ENCODE measurements around the gene ATG9B.
"Not testable (repeated sequence)": the region's sequence is repeated elsewhere in the genome, so short reads cannot be mapped to it uniquely, and the experiment has no call there.

ATG9B gene

GRCh38 chr7:151015967-151016366 lies 8.3 kb downstream of the ATG9B start:
- DNase-seq, result no peak

- no peak for DNase-seq
Measured at GRCh38 chr7:151014950-151015349, 9.3 kb downstream of the ATG9B start.

GRCh38 chr7:151013733-151014497 lies 10.4 kb downstream of the ATG9B start:
- DNase-seq, result peak; percentile 91

- peak; percentile 77 for DNase-seq
Measured at GRCh38 chr7:151013356-151013732, 10.9 kb downstream of the ATG9B start.

- DNase-seq, result peak; percentile 85
Measured at GRCh38 chr7:151012911-151013347, 11.4 kb downstream of the ATG9B start.

- no peak for DNase-seq
Measured at GRCh38 chr7:151012031-151012692, 12.1 kb downstream of the ATG9B start.

- DNase-seq, result not testable (repeated sequence)
Measured at GRCh38 chr7:151011616-151012015, 12.7 kb downstream of the ATG9B start.

- no peak for DNase-seq
Measured at GRCh38 chr7:151011097-151011409, 13.2 kb downstream of the ATG9B start.

- DNase-seq, result peak; percentile 55
Measured at GRCh38 chr7:151010307-151011096, 13.8 kb downstream of the ATG9B start.

GRCh38 chr7:151010037-151010306 lies 14.3 kb downstream of the ATG9B start:
- DNase-seq, result no peak

GRCh38 chr7:151009327-151010036 lies 14.8 kb downstream of the ATG9B start:
- DNase-seq, result no peak

GRCh38 chr7:151008511-151009323 lies 15.6 kb downstream of the ATG9B start:
- DNase-seq, result no peak

GRCh38 chr7:151008143-151008510 lies 16.2 kb downstream of the ATG9B start:
- no peak for DNase-seq

- no peak for DNase-seq
Measured at GRCh38 chr7:151007469-151007898, 16.8 kb downstream of the ATG9B start.

- DNase-seq, result no peak
Measured at GRCh38 chr7:151006590-151007300, 17.5 kb downstream of the ATG9B start.

- no peak for DNase-seq
Measured at GRCh38 chr7:151005566-151005965, 18.7 kb downstream of the ATG9B start.

- no peak for DNase-seq
Measured at GRCh38 chr7:151003572-151003971, 20.7 kb downstream of the ATG9B start.

- no peak for DNase-seq
Measured at GRCh38 chr7:151001546-151001945, 22.7 kb downstream of the ATG9B start.

GRCh38 chr7:151000897-151001495 lies 23.3 kb downstream of the ATG9B start:
- no peak for DNase-seq

GRCh38 chr7:150999497-151000230 lies 24.6 kb downstream of the ATG9B start:
- DNase-seq, result no peak

GRCh38 chr7:150999001-150999400 lies 25.3 kb downstream of the ATG9B start:
- DNase-seq, result no peak
